Measurements from ENCODE around the gene PGGT1B. TPM values are rescaled to one million over a fixed set of nuclear protein-coding genes. Genes with fewer than 3 reads are reported as not detected.

Gene PGGT1B
- polyA plus RNA-seq, 2 donors = 2.0 to 5.9 TPM

DNA sequence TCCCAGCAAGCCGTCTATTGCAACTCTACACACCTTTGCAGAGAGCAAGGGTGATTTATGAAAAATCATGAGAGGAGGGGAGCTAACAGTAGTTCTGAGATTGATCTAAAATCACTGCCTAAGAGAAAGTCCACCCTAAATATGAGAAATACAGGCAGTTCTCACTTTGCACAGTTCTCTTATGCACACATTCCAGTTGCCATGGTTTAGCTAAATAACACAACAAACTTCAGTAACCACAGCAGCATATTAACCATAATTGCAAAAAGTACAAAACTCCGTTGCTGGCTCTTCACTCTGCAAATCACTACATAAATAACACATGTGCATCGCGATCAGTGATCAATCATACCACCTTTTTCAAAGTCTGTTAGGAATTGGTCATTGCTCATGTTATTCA lies 31.1 kb downstream of the PGGT1B start:
- H3K27me3 ChIP-seq (ENCODE audit: control insufficient read depth in 1 of 2, insufficient read depth in 2 of 2, low read length in 2 of 2) = no peaks in the 10 kb centered on the region
- H3K4me1 ChIP-seq (ENCODE audit: control insufficient read depth in 2 of 2, insufficient read depth in 2 of 2, low read length in 1 of 2) = no peaks in the 10 kb centered on the region
- peaks cover 0 to 4% of the 10 kb centered on the region in 2 donors for H3K36me3 ChIP-seq (ENCODE audit: control insufficient read depth in 2 of 2, insufficient read depth in 2 of 2, low read length in 1 of 2)
- no peak overlapping the region for H3K4me3 ChIP-seq (ENCODE audit: low read depth in 1 of 2, low read length in 2 of 2)
- H3K9me3 ChIP-seq (ENCODE audit: control insufficient read depth in 2 of 2, insufficient read depth in 1 of 2, low read depth in 1 of 2, low read length in 1 of 2) = no peaks in the 10 kb centered on the region
- 75 to 78% methylated on average over 4 of the region's 4 CpGs for WGBS, 2 donors
- H3K27ac ChIP-seq (ENCODE audit: low read depth in 2 of 2, low read length in 1 of 2) = no peak overlapping the region

DNA sequence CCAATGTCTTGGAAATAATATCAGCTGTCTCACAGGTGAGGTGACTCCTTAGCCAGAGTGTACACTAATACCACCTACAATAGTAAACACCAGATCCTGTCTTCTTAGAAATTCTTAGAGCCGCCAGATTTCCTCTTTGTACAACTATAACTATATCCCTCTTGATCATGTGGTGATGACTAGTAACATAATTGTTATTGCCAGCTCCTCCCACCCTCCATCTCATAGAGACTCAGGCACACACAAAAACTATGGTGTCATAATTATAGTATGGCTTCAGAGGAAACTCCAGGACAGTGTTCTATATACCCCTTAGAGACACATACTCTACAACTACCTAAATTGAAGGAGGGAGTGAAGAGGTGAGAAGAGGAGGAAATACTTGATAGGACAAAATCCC lies 33.1 kb downstream of the PGGT1B start:
- no peak overlapping the region for H3K27ac ChIP-seq (ENCODE audit: low read depth in 2 of 2, low read length in 1 of 2)
- 84 to 95% methylated on average over 1 of the region's 1 CpG for WGBS, 2 donors
- peaks cover 0 to 4% of the 10 kb centered on the region in 2 donors for H3K36me3 ChIP-seq (ENCODE audit: control insufficient read depth in 2 of 2, insufficient read depth in 2 of 2, low read length in 1 of 2)
- no peaks in the 10 kb centered on the region for H3K4me1 ChIP-seq (ENCODE audit: control insufficient read depth in 2 of 2, insufficient read depth in 2 of 2, low read length in 1 of 2)
- H3K9me3 ChIP-seq (ENCODE audit: control insufficient read depth in 2 of 2, insufficient read depth in 1 of 2, low read depth in 1 of 2, low read length in 1 of 2) = no peaks in the 10 kb centered on the region
- no peak overlapping the region for H3K4me3 ChIP-seq (ENCODE audit: low read depth in 1 of 2, low read length in 2 of 2)
- H3K27me3 ChIP-seq (ENCODE audit: control insufficient read depth in 1 of 2, insufficient read depth in 2 of 2, low read length in 2 of 2) = no peaks in the 10 kb centered on the region

DNA sequence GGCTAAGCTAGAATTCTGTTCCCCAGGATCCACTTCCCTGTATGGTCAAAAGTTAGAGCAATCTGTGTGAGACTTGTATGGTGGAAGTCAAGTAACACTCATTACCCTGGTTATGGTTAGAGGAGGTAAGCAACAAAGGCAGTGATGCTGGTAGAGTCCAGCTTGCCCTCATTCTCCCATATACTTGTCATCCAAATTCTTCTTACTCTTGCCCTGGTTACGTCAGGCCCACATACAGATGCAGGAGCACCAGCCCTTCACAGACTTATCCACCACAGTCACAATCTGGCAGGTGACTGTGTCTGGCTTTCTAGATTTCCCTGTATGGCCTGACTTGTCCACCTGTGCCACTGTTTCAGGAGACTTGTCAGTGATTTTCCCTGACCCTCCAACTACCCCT lies 35.4 kb downstream of the PGGT1B start:
- WGBS, 2 donors = 95 to 100% methylated on average over 1 of the region's 1 CpG
- no peaks in the 10 kb centered on the region for H3K9me3 ChIP-seq (ENCODE audit: control insufficient read depth in 2 of 2, insufficient read depth in 1 of 2, low read depth in 1 of 2, low read length in 1 of 2)
- no peak overlapping the region for H3K4me3 ChIP-seq (ENCODE audit: low read depth in 1 of 2, low read length in 2 of 2)
- no peaks in the 10 kb centered on the region for H3K4me1 ChIP-seq (ENCODE audit: control insufficient read depth in 2 of 2, insufficient read depth in 2 of 2, low read length in 1 of 2)
- no peaks in the 10 kb centered on the region for H3K27me3 ChIP-seq (ENCODE audit: control insufficient read depth in 1 of 2, insufficient read depth in 2 of 2, low read length in 2 of 2)
- H3K36me3 ChIP-seq (ENCODE audit: control insufficient read depth in 2 of 2, insufficient read depth in 2 of 2, low read length in 1 of 2) = peaks cover 0 to 4% of the 10 kb centered on the region in 2 donors
- no peak overlapping the region for H3K27ac ChIP-seq (ENCODE audit: low read depth in 2 of 2, low read length in 1 of 2)

DNA sequence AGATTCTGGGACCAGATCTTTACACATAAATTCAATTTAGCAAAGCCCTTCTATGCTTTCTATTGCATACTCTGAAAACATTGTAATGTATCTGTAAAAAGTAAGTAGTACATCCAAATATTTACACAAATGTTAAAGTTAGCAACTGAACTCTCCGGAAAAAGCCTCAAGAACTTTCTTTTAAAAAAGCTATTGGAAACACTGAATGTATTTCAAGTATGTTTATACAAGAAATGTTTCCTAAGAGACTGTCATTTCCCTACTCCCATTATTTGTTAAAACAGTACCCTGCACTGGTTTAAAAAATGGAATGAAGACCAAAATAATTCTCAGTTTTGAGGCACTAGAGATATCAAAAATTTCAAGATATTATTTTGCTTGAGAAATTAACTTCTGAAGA lies 48.1 kb downstream of the PGGT1B start:
- Histone ChIP-seq H3K4me3 (ENCODE audit: low read depth in 1 of 2, low read length in 2 of 2) (no peak overlapping the region), H3K27ac (ENCODE audit: low read depth in 2 of 2, low read length in 1 of 2) (no peak overlapping the region), H3K27me3 (ENCODE audit: control insufficient read depth in 1 of 2, insufficient read depth in 2 of 2, low read length in 2 of 2) (no peaks in the 10 kb centered on the region), H3K9me3 (ENCODE audit: control insufficient read depth in 2 of 2, insufficient read depth in 1 of 2, low read depth in 1 of 2, low read length in 1 of 2) (no peaks in the 10 kb centered on the region), H3K4me1 (ENCODE audit: control insufficient read depth in 2 of 2, insufficient read depth in 2 of 2, low read length in 1 of 2) (no peaks in the 10 kb centered on the region), H3K36me3 (ENCODE audit: control insufficient read depth in 2 of 2, insufficient read depth in 2 of 2, low read length in 1 of 2) (no peaks in the 10 kb centered on the region)
- WGBS, 2 donors = 56 to 75% methylated on average over 1 of the region's 1 CpG

DNA sequence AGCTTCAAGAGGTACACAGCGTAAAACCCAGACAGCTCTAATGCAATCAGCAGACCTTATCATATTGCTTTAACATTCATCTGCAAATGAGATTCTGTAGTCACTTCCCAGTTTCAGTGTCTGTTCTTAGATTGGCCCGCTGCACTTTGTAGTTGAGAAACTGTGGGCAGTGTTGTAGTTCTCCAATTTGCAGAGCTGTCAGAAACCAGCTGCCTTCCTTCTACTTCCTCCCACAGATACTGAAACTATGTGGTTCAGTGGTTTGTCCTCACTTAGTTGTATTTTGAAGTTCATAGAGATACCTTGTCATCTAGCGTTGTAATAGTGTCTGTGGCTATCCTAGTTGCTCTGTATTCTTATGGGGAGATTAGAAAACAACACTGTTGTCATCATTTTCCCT lies 53.4 kb downstream of the PGGT1B start:
- Histone ChIP-seq H3K27ac (ENCODE audit: low read depth in 2 of 2, low read length in 1 of 2) (no peak overlapping the region), H3K27me3 (ENCODE audit: control insufficient read depth in 1 of 2, insufficient read depth in 2 of 2, low read length in 2 of 2) (no peaks in the 10 kb centered on the region), H3K4me1 (ENCODE audit: control insufficient read depth in 2 of 2, insufficient read depth in 2 of 2, low read length in 1 of 2) (no peaks in the 10 kb centered on the region), H3K9me3 (ENCODE audit: control insufficient read depth in 2 of 2, insufficient read depth in 1 of 2, low read depth in 1 of 2, low read length in 1 of 2) (no peaks in the 10 kb centered on the region), H3K36me3 (ENCODE audit: control insufficient read depth in 2 of 2, insufficient read depth in 2 of 2, low read length in 1 of 2) (no peaks in the 10 kb centered on the region), H3K4me3 (ENCODE audit: low read depth in 1 of 2, low read length in 2 of 2) (no peak overlapping the region)
- WGBS, 2 donors = 67 to 79% methylated on average over 3 of the region's 3 CpGs

DNA sequence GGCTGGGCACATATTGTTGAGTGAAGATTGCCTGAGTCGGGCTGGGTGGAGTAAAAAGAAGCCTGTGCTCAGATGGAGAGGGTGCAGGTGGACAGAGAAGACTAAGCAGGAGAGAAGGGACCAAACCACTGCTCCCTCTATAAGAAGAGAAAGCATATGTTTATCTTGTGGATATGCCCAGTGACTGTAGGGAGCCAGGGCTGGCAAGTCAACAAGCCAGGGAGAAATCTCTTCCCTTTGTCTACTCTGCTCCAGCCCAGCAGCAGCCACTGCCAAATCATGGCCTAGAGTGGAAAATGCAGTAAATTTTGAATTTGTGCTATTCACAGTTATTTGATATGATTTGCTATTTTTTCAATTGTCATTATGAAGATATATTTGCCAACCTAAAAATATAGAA lies 59.7 kb downstream of the PGGT1B start:
- H3K4me1 ChIP-seq (ENCODE audit: control insufficient read depth in 2 of 2, insufficient read depth in 2 of 2, low read length in 1 of 2) = no peaks in the 10 kb centered on the region
- WGBS, 2 donors = 79 to 94% methylated on average over 1 of the region's 1 CpG

DNA sequence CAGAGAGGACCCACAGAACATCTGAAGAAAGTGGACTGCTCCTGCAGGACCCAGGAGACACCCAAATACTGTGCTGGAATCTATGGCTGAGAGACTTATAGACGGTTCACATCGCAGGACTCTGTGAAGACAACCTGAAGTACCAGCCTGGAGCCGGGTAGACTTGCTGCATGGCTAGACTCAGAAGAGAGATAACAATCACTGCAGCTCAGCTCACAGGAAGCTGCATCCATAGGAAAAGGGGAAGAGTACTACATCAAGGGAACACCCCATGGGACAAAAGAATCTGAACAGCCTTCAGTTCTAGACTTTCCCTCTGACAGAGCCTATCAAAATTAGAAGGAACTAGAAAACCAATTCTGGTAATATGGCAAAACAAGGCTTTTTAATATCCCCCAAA lies 66.5 kb downstream of the PGGT1B start:
- no peaks in the 10 kb centered on the region for H3K4me1 ChIP-seq (ENCODE audit: control insufficient read depth in 2 of 2, insufficient read depth in 2 of 2, low read length in 1 of 2)
- WGBS, 2 donors = 86 to 87% methylated on average over 3 of the region's 3 CpGs
- H3K27me3 ChIP-seq (ENCODE audit: control insufficient read depth in 1 of 2, insufficient read depth in 2 of 2, low read length in 2 of 2) = no peaks in the 10 kb centered on the region
- no peak overlapping the region for H3K4me3 ChIP-seq (ENCODE audit: low read depth in 1 of 2, low read length in 2 of 2)
- H3K27ac ChIP-seq (ENCODE audit: low read depth in 2 of 2, low read length in 1 of 2) = no peak overlapping the region
- no peaks in the 10 kb centered on the region for H3K36me3 ChIP-seq (ENCODE audit: control insufficient read depth in 2 of 2, insufficient read depth in 2 of 2, low read length in 1 of 2)
- H3K9me3 ChIP-seq (ENCODE audit: control insufficient read depth in 2 of 2, insufficient read depth in 1 of 2, low read depth in 1 of 2, low read length in 1 of 2) = no peaks in the 10 kb centered on the region

More for the DNA sequence above, 59.7 kb downstream of the PGGT1B start:
- Histone ChIP-seq H3K9me3 (ENCODE audit: control insufficient read depth in 2 of 2, insufficient read depth in 1 of 2, low read depth in 1 of 2, low read length in 1 of 2) (no peaks in the 10 kb centered on the region), H3K27me3 (ENCODE audit: control insufficient read depth in 1 of 2, insufficient read depth in 2 of 2, low read length in 2 of 2) (no peaks in the 10 kb centered on the region), H3K4me3 (ENCODE audit: low read depth in 1 of 2, low read length in 2 of 2) (no peak overlapping the region), H3K36me3 (ENCODE audit: control insufficient read depth in 2 of 2, insufficient read depth in 2 of 2, low read length in 1 of 2) (no peaks in the 10 kb centered on the region), H3K27ac (ENCODE audit: low read depth in 2 of 2, low read length in 1 of 2) (no peak overlapping the region)

DNA sequence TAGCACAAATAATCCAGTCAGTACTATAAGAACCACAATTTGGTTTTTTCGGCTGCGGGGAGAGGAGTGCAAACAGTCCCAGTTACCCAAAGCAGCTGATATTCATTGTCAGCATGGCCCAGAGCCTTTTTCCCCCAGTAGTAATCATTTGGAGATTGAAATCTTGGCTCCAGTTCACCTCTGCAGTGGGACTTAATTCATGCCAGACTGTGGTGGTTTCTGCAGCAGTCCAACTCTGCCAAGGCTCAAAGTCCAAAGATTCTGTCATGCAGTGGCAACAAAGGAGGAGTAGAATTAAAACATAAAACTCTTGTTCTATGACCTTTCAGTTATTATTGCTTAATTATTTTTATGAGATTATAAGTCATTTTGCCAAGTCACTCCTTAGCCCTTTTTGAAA lies 68.0 kb downstream of the PGGT1B start:
- no peaks in the 10 kb centered on the region for H3K27me3 ChIP-seq (ENCODE audit: control insufficient read depth in 1 of 2, insufficient read depth in 2 of 2, low read length in 2 of 2)
- H3K9me3 ChIP-seq (ENCODE audit: control insufficient read depth in 2 of 2, insufficient read depth in 1 of 2, low read depth in 1 of 2, low read length in 1 of 2) = no peaks in the 10 kb centered on the region
- no peak overlapping the region for H3K4me3 ChIP-seq (ENCODE audit: low read depth in 1 of 2, low read length in 2 of 2)
- WGBS, 2 donors = 62 to 68% methylated on average over 2 of the region's 2 CpGs
- no peaks in the 10 kb centered on the region for H3K4me1 ChIP-seq (ENCODE audit: control insufficient read depth in 2 of 2, insufficient read depth in 2 of 2, low read length in 1 of 2)
- H3K36me3 ChIP-seq (ENCODE audit: control insufficient read depth in 2 of 2, insufficient read depth in 2 of 2, low read length in 1 of 2) = no peaks in the 10 kb centered on the region
- H3K27ac ChIP-seq (ENCODE audit: low read depth in 2 of 2, low read length in 1 of 2) = no peak overlapping the region

DNA sequence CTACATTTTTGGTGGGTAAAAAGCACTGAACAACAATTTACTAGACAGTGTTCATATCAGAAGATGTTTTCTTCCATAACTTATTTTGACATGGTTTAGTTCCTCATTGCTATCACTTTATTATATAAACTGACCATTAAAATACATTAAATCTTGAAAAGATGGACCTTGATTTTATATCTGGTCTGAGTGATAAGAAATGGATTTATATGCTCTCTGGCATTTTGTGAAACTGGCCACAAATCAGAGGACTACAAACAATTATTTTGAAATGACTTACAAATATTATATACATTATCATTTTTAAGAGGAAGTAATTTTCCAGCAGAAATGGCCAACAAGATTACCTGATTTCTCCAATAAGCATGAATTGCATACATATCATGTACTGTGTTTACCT lies 69.4 kb downstream of the PGGT1B start:
- H3K27me3 ChIP-seq (ENCODE audit: control insufficient read depth in 1 of 2, insufficient read depth in 2 of 2, low read length in 2 of 2) = no peaks in the 10 kb centered on the region
- H3K4me3 ChIP-seq (ENCODE audit: low read depth in 1 of 2, low read length in 2 of 2) = no peak overlapping the region
- H3K4me1 ChIP-seq (ENCODE audit: control insufficient read depth in 2 of 2, insufficient read depth in 2 of 2, low read length in 1 of 2) = no peaks in the 10 kb centered on the region
- H3K36me3 ChIP-seq (ENCODE audit: control insufficient read depth in 2 of 2, insufficient read depth in 2 of 2, low read length in 1 of 2) = no peaks in the 10 kb centered on the region
- no peaks in the 10 kb centered on the region for H3K9me3 ChIP-seq (ENCODE audit: control insufficient read depth in 2 of 2, insufficient read depth in 1 of 2, low read depth in 1 of 2, low read length in 1 of 2)
- H3K27ac ChIP-seq (ENCODE audit: low read depth in 2 of 2, low read length in 1 of 2) = no peak overlapping the region

DNA sequence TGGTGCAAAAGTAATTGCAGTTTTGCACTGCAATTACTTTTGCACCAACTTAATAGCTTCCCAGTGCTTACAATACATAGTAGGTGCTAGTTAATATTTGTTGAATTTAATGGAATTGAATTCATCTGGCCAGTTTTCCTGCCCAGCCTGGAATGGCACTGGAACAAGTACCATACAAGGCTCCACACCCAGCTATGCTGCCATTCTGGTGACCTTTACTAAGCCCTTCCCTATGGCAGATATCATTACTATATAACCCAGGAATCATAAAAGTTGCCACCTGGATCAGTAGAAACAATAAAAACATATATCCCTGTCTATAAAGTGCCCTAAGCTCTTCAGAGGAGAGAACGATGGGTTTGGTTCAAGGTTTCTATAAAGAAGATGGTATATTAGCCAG lies 70.6 kb downstream of the PGGT1B start:
- Histone ChIP-seq H3K4me1 (ENCODE audit: control insufficient read depth in 2 of 2, insufficient read depth in 2 of 2, low read length in 1 of 2) (no peaks in the 10 kb centered on the region), H3K27ac (ENCODE audit: low read depth in 2 of 2, low read length in 1 of 2) (no peak overlapping the region), H3K27me3 (ENCODE audit: control insufficient read depth in 1 of 2, insufficient read depth in 2 of 2, low read length in 2 of 2) (peaks cover 0 to under 1% of the 10 kb centered on the region in 2 donors), H3K36me3 (ENCODE audit: control insufficient read depth in 2 of 2, insufficient read depth in 2 of 2, low read length in 1 of 2) (no peaks in the 10 kb centered on the region), H3K4me3 (ENCODE audit: low read depth in 1 of 2, low read length in 2 of 2) (no peak overlapping the region), H3K9me3 (ENCODE audit: control insufficient read depth in 2 of 2, insufficient read depth in 1 of 2, low read depth in 1 of 2, low read length in 1 of 2) (no peaks in the 10 kb centered on the region)
- whole genome bisulfite sequencing, 2 donors = 85 to 87% methylated on average over 1 of the region's 1 CpG
